MCF 10A (cell line): Measurements from ENCODE around the gene ANKRD44. TPM values are rescaled to one million over a fixed set of nuclear protein-coding genes. Genes with fewer than 3 reads are reported as not detected.

ENCODE experiments used
- BruUV-seq: library from RNA; stranded (reverse); fragments of 400-500 nt; replicated peaks from 2 replicates; lab custom pipeline; 2021; lab: Mats Ljungman, UMichigan
- CTCF ChIA-PET: fragments of 300-600 bp; sonication (Branson Sonifier 250); formaldehyde crosslinking; extraction: SDS; loops from one replicate; lab custom pipeline; 2021; ENCODE audit warnings: antibody characterized with exemption, inconsistent platforms; lab: Yijun Ruan, JAX
- POLR2A ChIA-PET: fragments of 300-600, 350-650 bp; sonication (Branson Sonifier 250); formaldehyde crosslinking; extraction: SDS; loops from one replicate; lab custom pipeline; 2020; ENCODE audit warnings: antibody characterized with exemption, inconsistent platforms; lab: Yijun Ruan, JAX
- DNase-seq: peaks from one replicate; pipeline ENCODE4 v3.0.0-alpha.2; 2018; ENCODE audit not compliant: unreplicated experiment
- H3K27ac Mint-ChIP-seq: one replicate; pipeline ENCODE4 v1.8.0; 2022; ENCODE audit warnings: mild to moderate bottlenecking, low read depth, mixed read lengths; ENCODE audit not compliant: unreplicated experiment
- H3K27me3 Mint-ChIP-seq: one replicate; pipeline ENCODE4 v1.8.0; 2022; ENCODE audit warnings: mixed read lengths; ENCODE audit not compliant: insufficient read depth, unreplicated experiment
- H3K36me3 Mint-ChIP-seq: one replicate; pipeline ENCODE4 v1.8.0; 2022; ENCODE audit warnings: mild to moderate bottlenecking, moderate library complexity, mixed read lengths; ENCODE audit not compliant: insufficient read depth, unreplicated experiment
- H3K4me1 Mint-ChIP-seq: one replicate; pipeline ENCODE4 v1.8.0; 2022; ENCODE audit warnings: mixed read lengths; ENCODE audit not compliant: insufficient read depth, unreplicated experiment
- H3K4me3 Mint-ChIP-seq: one replicate; pipeline ENCODE4 v1.8.0; 2022; ENCODE audit warnings: mild to moderate bottlenecking, moderate library complexity, mixed read lengths; ENCODE audit not compliant: unreplicated experiment
- H3K9me3 Mint-ChIP-seq: one replicate; pipeline ENCODE4 v1.8.0; 2022; ENCODE audit warnings: mixed read lengths; ENCODE audit not compliant: unreplicated experiment
- intact Hi-C: fragments of 100-400 bp; cut with micrococcal nuclease; formaldehyde crosslinking; loops from 2 replicates; pipeline ENCODE4 v1.14.1; 2022
- total RNA-seq: library from RNA; stranded (reverse); gene quantifications from 2 replicates; pipeline ENCODE4 v1.2.3, GENCODE V29; 2022
- TF ChIP-seq, protein P1 (sequence below): fragments of 200-600 bp; IDR thresholded peaks from one replicate; pipeline ENCODE4 v1.8.0; 2022; ENCODE audit warnings: antibody characterized with exemption, mild to moderate bottlenecking; ENCODE audit not compliant: unreplicated experiment

The ANKRD44 gene
- total RNA-seq, 1 experiment from 2014 or later, result 6.9 TPM

DNA sequence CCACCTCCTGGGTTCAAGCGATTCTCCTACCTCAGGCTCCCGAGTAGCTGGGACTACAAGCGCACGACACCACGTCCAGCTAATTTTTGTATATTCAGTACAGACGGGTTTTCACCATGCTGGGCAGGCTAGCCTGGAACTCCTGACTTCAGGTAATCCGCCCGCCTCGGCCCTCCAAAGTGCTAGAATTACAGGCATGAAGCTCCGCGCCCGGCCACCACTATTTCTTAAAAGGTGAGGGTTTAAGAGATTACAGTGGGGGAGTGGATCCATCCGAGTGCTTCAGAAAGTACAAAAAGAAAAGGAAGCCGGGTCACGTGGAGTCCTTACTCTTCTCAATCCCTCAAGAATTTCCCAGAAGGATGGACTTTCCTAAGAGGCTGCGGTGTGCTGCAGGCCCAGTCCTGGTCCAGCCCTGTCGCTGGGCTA is 146.9 kb downstream of the ANKRD44 start:
- Mint-ChIP-seq H3K27ac (no peak overlapping the region), H3K9me3 (no peaks in the 10 kb centered on the region), H3K4me3 (no peak overlapping the region), H3K36me3 (no peaks in the 10 kb centered on the region), H3K4me1 (no peaks in the 10 kb centered on the region), H3K27me3 (no peaks in the 10 kb centered on the region)
- TF ChIP-seq, protein P1, sequence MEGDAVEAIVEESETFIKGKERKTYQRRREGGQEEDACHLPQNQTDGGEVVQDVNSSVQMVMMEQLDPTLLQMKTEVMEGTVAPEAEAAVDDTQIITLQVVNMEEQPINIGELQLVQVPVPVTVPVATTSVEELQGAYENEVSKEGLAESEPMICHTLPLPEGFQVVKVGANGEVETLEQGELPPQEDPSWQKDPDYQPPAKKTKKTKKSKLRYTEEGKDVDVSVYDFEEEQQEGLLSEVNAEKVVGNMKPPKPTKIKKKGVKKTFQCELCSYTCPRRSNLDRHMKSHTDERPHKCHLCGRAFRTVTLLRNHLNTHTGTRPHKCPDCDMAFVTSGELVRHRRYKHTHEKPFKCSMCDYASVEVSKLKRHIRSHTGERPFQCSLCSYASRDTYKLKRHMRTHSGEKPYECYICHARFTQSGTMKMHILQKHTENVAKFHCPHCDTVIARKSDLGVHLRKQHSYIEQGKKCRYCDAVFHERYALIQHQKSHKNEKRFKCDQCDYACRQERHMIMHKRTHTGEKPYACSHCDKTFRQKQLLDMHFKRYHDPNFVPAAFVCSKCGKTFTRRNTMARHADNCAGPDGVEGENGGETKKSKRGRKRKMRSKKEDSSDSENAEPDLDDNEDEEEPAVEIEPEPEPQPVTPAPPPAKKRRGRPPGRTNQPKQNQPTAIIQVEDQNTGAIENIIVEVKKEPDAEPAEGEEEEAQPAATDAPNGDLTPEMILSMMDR, result no peak
- ChIA-PET POLR2A (no interaction called here), CTCF (no interaction called here)
- BruUV-seq, result no TSS peak
- no peak for DNase-seq
- intact Hi-C loops, result no loop called here

DNA sequence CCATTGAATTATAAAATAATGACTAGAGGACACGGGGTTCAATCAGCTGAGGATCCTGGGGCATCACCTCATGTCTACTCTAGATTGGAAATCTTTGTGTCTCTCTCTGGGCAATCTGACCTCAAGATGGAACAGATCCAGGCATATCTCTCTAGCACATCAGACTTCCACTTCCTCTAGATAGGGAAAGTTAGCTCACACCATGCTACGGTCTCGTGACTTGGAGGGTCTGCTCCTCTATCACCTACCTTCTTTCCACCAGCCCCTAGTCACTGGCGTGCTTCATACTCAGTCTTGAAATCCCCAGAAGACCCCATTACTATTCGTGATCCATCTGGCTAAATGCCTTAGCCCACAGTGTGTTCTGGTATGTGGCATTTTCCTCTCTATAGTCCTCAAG is 148.8 kb downstream of the ANKRD44 start:
- TF ChIP-seq, protein P1, result no peak
- Mint-ChIP-seq H3K27ac (no peak overlapping the region), H3K27me3 (no peaks in the 10 kb centered on the region), H3K9me3 (no peaks in the 10 kb centered on the region), H3K4me1 (no peaks in the 10 kb centered on the region), H3K36me3 (no peaks in the 10 kb centered on the region), H3K4me3 (no peak overlapping the region)
- CTCF ChIA-PET, result interaction anchor here (0.6 kb wide), 1 partner anchor 1311 kb away, joined by 5 read pairs; no protein-coding TSS in a partner anchor
- no TSS peak for BruUV-seq
- no peak for DNase-seq
- POLR2A ChIA-PET, result no interaction called here
- intact Hi-C loops, result no loop called here

DNA sequence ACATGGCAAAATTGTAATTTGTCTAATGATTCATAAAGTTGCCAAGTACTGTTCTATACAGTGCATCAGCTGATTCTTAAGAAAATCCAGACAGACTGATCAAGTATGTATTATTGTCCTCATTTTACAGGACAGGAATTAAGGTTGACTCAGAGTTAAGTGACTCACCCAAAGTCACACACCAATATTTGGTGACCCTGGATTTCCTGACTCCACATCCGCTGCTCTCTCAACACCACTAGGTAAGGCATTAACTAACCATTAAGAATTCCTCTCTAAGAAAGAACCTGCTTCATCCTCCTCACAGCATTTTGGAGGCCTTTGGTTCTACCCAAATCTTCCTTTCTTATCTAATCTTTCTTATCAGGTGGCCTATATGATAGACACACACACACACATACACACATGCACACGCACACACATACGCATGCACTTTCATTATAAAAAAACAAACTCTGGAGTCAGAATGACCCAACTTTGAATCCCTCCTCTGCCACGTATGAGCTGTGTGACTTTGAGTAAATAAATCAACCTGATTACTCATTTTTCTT is 150.8 kb downstream of the ANKRD44 start:
- Mint-ChIP-seq H3K36me3 (no peaks in the 10 kb centered on the region), H3K4me1 (no peaks in the 10 kb centered on the region), H3K27me3 (no peaks in the 10 kb centered on the region), H3K9me3 (no peaks in the 10 kb centered on the region), H3K27ac (no peak overlapping the region), H3K4me3 (no peak overlapping the region)
- no peak for DNase-seq
- TF ChIP-seq, protein P1, result no peak
- ChIA-PET CTCF (interaction anchor here (1.2 kb wide), 1 partner anchor 32 kb away, joined by 4 read pairs; no protein-coding TSS in a partner anchor), POLR2A (no interaction called here)
- intact Hi-C loops, result no loop called here
- no TSS peak for BruUV-seq

DNA sequence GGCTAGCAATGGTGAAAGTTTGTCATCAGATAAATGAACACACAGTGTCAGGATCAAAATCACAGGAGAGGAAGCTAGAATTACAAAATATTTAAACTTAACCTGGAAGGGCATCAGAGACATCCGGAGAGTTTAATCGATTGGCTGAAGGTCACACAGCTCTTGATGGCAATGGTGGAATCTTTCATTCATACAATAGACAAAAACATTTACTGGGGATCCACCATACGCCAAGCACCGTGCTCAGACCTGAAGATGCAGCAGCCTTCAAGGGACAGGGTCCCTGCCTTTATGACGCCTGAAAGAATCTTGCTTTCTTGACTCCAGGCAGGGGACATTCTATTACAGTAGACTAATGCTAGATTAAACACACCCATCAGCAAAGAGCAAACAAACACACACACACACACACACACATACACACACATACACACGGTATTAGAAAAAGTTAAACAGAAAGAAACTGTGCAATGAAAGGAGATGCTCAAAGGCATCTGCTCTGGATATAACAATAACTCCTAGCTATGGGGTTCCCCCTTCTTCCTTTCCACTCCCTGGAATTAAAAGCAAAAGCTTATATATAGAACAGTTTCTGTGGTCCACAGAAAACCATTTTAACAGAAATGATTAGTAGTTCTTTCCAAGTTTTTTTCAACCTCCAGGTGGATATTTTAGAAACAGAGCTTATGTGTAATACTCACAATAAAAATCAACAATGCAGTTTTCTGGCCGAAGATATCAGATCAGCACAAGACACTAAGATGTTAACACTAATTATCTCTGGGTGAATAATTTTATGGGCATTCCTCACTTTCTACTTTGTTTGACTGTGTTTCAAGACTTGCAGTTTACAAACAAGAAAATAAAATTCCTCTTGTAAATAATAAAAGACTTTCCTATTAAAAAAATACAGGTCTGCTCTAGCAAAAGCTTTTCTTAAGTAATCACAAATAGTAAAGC is 151.7 kb downstream of the ANKRD44 start:
- H3K27ac Mint-ChIP-seq, result no peak overlapping the region
- BruUV-seq, result no TSS peak
- no peak for DNase-seq

More for the DNA sequence above, 151.7 kb downstream of the ANKRD44 start:
- ChIA-PET POLR2A (interaction anchor here (0.6 kb wide), 1 partner anchor 16 kb away, joined by 3 read pairs; no protein-coding TSS in a partner anchor), CTCF (interaction anchor here (0.9 to 1.6 kb wide), 3 partner anchors 19 to 32 kb away, joined by 3 to 4 read pairs (median 3); no protein-coding TSS in a partner anchor)
- H3K4me3 Mint-ChIP-seq, result no peak overlapping the region
- no peaks in the 10 kb centered on the region for H3K9me3 Mint-ChIP-seq
- H3K27me3 Mint-ChIP-seq, result no peaks in the 10 kb centered on the region
- H3K36me3 Mint-ChIP-seq, result no peaks in the 10 kb centered on the region
- TF ChIP-seq, protein P1, result no peak
- no peaks in the 10 kb centered on the region for H3K4me1 Mint-ChIP-seq
- intact Hi-C loops, result no loop called here
